ENCODE measurements around the gene DDX10. TPM values are rescaled to one million over a fixed set of nuclear protein-coding genes. Genes with fewer than 3 reads are reported as not detected.
A peak's percentile ranks its signal among the peaks of the same experiment; 100 is the strongest.
"Not testable (repeated sequence)": the region's sequence is repeated elsewhere in the genome, so short reads cannot be mapped to it uniquely, and the experiment has no call there.

DDX10 gene
- total RNA-seq, 1 donor from 2014 or later: 31.6 TPM

GRCh38 chr11:108793138-108793537 lies 128.3 kb downstream of the DDX10 start:
- ATAC-seq (no peak), DNase-seq (ENCODE audit: low spot score) (no peak)
- intact Hi-C loops (cut with DNase I): no loop called here

GRCh38 chr11:108793611-108794010 lies 128.7 kb downstream of the DDX10 start:
- no peak for DNase-seq (ENCODE audit: low spot score)
- intact Hi-C loops (cut with DNase I): no loop called here
- no peak for ATAC-seq

- intact Hi-C loops (cut with DNase I): no loop called here
- ATAC-seq (no peak), DNase-seq (ENCODE audit: low spot score) (no peak)
Measured at GRCh38 chr11:108796551-108796950, 131.7 kb downstream of the DDX10 start.

GRCh38 chr11:108797578-108798100 lies 132.8 kb downstream of the DDX10 start:
- no peak for ATAC-seq
- intact Hi-C loops (cut with DNase I): no loop called here
- no peak for DNase-seq (ENCODE audit: low spot score)

- ATAC-seq: no peak
- intact Hi-C loops (cut with DNase I): no loop called here
Measured at GRCh38 chr11:108802492-108802891, 137.6 kb downstream of the DDX10 start.

GRCh38 chr11:108803776-108804175 lies 138.9 kb downstream of the DDX10 start:
- ATAC-seq (no peak), DNase-seq (ENCODE audit: low spot score) (no peak)
- intact Hi-C loops (cut with DNase I): no loop called here

More at GRCh38 chr11:108802492-108802891, 137.6 kb downstream of the DDX10 start:
- no peak for DNase-seq (ENCODE audit: low spot score)

- intact Hi-C loops (cut with DNase I): no loop called here
- DNase-seq (ENCODE audit: low spot score): no peak
- peak; percentile 39 for ATAC-seq
Measured at GRCh38 chr11:108804511-108804910, 139.6 kb downstream of the DDX10 start.

GRCh38 chr11:108805030-108805429 lies 140.2 kb downstream of the DDX10 start:
- intact Hi-C loops (cut with DNase I): no loop called here
- DNase-seq (ENCODE audit: low spot score) (no peak), ATAC-seq (no peak)

GRCh38 chr11:108807262-108807661 lies 142.4 kb downstream of the DDX10 start:
- DNase-seq (ENCODE audit: low spot score): no peak
- intact Hi-C loops (cut with DNase I): no loop called here
- no peak for ATAC-seq

GRCh38 chr11:108813086-108813485 lies 148.2 kb downstream of the DDX10 start:
- ATAC-seq (no peak), DNase-seq (ENCODE audit: low spot score) (no peak)
- intact Hi-C loops (cut with DNase I): no loop called here

- intact Hi-C loops (cut with DNase I): no loop called here
- ATAC-seq (no peak), DNase-seq (ENCODE audit: low spot score) (no peak)
Measured at GRCh38 chr11:108817976-108818375, 153.1 kb downstream of the DDX10 start.

GRCh38 chr11:108818971-108819370 lies 154.1 kb downstream of the DDX10 start:
- no peak for DNase-seq (ENCODE audit: low spot score)
- no peak for ATAC-seq
- intact Hi-C loops (cut with DNase I): no loop called here

GRCh38 chr11:108819957-108820356 lies 155.1 kb downstream of the DDX10 start:
- DNase-seq (ENCODE audit: low spot score): no peak
- no peak for ATAC-seq
- intact Hi-C loops (cut with DNase I): no loop called here

- ATAC-seq; DNase-seq (ENCODE audit: low spot score); intact Hi-C loops (cut with DNase I): not testable (repeated sequence)
Measured at GRCh38 chr11:108823960-108824359, 159.1 kb downstream of the DDX10 start.

- no peak for DNase-seq (ENCODE audit: low spot score)
- ATAC-seq: no peak
- intact Hi-C loops (cut with DNase I): no loop called here
Measured at GRCh38 chr11:108824545-108824944, 159.7 kb downstream of the DDX10 start.

GRCh38 chr11:108825381-108825780 lies 160.5 kb downstream of the DDX10 start:
- intact Hi-C loops (cut with DNase I): no loop called here
- ATAC-seq (no peak), DNase-seq (ENCODE audit: low spot score) (no peak)

GRCh38 chr11:108826136-108826535 lies 161.3 kb downstream of the DDX10 start:
- intact Hi-C loops (cut with DNase I): no loop called here
- ATAC-seq: no peak
- no peak for DNase-seq (ENCODE audit: low spot score)

- ATAC-seq (no peak), DNase-seq (ENCODE audit: low spot score) (no peak)
- intact Hi-C loops (cut with DNase I): no loop called here
Measured at GRCh38 chr11:108835624-108836023, 170.8 kb downstream of the DDX10 start.

- DNase-seq (ENCODE audit: low spot score) (no peak), ATAC-seq (no peak)
- intact Hi-C loops (cut with DNase I): no loop called here
Measured at GRCh38 chr11:108836541-108836940, 171.7 kb downstream of the DDX10 start.

- ATAC-seq: no peak
- DNase-seq (ENCODE audit: low spot score): no peak
- intact Hi-C loops (cut with DNase I): no loop called here
Measured at GRCh38 chr11:108838102-108838791, 173.4 kb downstream of the DDX10 start.

GRCh38 chr11:108838792-108839105 lies 173.9 kb downstream of the DDX10 start:
- DNase-seq (ENCODE audit: low spot score) (no peak), ATAC-seq (no peak)
- intact Hi-C loops (cut with DNase I): no loop called here

Data from sciatic nerve (tissue), 2 donors.